K562 (cell line): ENCODE data around the gene APOL2. TPM values are rescaled to one million over a fixed set of nuclear protein-coding genes. Genes with fewer than 3 reads are reported as not detected.
A peak's percentile ranks its signal among the peaks of the same experiment; 100 is the strongest.

ENCODE experiments used
- ATAC-seq: fragments of 200-7000 bp; cut with Tn5 transposase; 3 replicates; pipeline ENCODE4 v1.9.1; 2020; ENCODE audit warnings: moderate library complexity
- BruUV-seq: library from RNA; stranded (reverse); fragments of 400-500 nt; replicated peaks from 2 replicates; lab custom pipeline; 2021; lab: Mats Ljungman, UMichigan
- CTCF ChIA-PET: fragments of 300-600 bp; formaldehyde crosslinking; extraction: SDS; loops from one replicate; lab custom pipeline; 2021; ENCODE audit warnings: low intra/inter-chr PET ratio; lab: Yijun Ruan, JAX
- POLR2A ChIA-PET: fragments of 300-600, 350-650 bp; sonication (Branson Sonifier 250); formaldehyde crosslinking; extraction: SDS; loops from one replicate; lab custom pipeline; 2021; ENCODE audit warnings: antibody characterized with exemption, inconsistent platforms; lab: Yijun Ruan, JAX
- DNase-seq, 4 experiments: peaks; one replicate each; pipeline versions ENCODE4 v3.0.0 to v3.0.0-alpha.2; 2011 to 2018; ENCODE audit warnings: low spot score in 3 of 4, mixed read lengths in 3 of 4; ENCODE audit errors: extremely low read depth in 1 of 4
- FAIRE-seq: peaks from 2 replicates; lab custom pipeline; 2011; peaks lifted over from hg19 to GRCh38; lab: Jason Lieb, UNC
- H2AFZ ChIP-seq: 2 replicates; pipeline ENCODE4 v1.6.0; 2011; ENCODE audit warnings: low read depth, low read length, control low read depth, inconsistent platforms
- H3K27ac ChIP-seq: fragments of 200-600 bp; 3 replicates; pipeline ENCODE4 v1.8.0; 2011; ENCODE audit warnings: low read depth, mild to moderate bottlenecking, control low read depth, inconsistent platforms, low read length, moderate library complexity, mixed read lengths; ENCODE audit errors: extremely low read depth
- H3K27me3 ChIP-seq, 2 experiments: fragments of 300-600 bp in 1 of 2; 2 replicates in 1 of 2; 3 replicates in 1 of 2; pipeline versions ENCODE4 v1.6.0 to v1.8.0; 2011; ENCODE audit warnings: inconsistent platforms in 2 of 2, low read length in 2 of 2, mild to moderate bottlenecking in 1 of 2, mixed read lengths in 1 of 2, moderate library complexity in 1 of 2; ENCODE audit not compliant: control insufficient read depth in 2 of 2, insufficient read depth in 2 of 2
- H3K36me3 ChIP-seq: fragments of 300-600 bp; 3 replicates; pipeline ENCODE4 v1.8.0; 2011; ENCODE audit warnings: mild to moderate bottlenecking, low read length, inconsistent platforms; ENCODE audit not compliant: control insufficient read depth, insufficient read depth
- H3K4me1 ChIP-seq, 2 experiments: fragments of 200-600 bp in 1 of 2; replicated peaks in 1 of 2; 2 replicates in 1 of 2; 3 replicates in 1 of 2; pipeline versions ENCODE4 v1.5.1 to v1.8.0; 2011; ENCODE audit warnings: inconsistent platforms in 2 of 2, low read length in 2 of 2, mild to moderate bottlenecking in 1 of 2, mixed read lengths in 1 of 2, moderate library complexity in 1 of 2; ENCODE audit not compliant: control insufficient read depth in 2 of 2, insufficient read depth in 2 of 2
- H3K4me2 ChIP-seq: 2 replicates; pipeline ENCODE4 v1.6.1; 2011; ENCODE audit warnings: low read length, control low read depth, inconsistent platforms, mixed read lengths; ENCODE audit not compliant: insufficient read depth
- H3K4me3 ChIP-seq: fragments of 200-600 bp; sonication (generic), shearing (Covaris generic); 2 replicates; pipeline ENCODE4 v1.5.1; 2016; ENCODE audit warnings: control low read depth, inconsistent platforms
- H3K79me2 ChIP-seq: fragments of 200-600 bp; 3 replicates; pipeline ENCODE4 v1.8.0; 2011; ENCODE audit warnings: low read length, inconsistent platforms; ENCODE audit not compliant: control insufficient read depth, insufficient read depth
- H3K9ac ChIP-seq, 2 experiments: 2 replicates each; pipeline versions ENCODE4 v1.6.0 to v1.6.1; 2011; ENCODE audit warnings: low read depth in 2 of 2, low read length in 2 of 2, control low read depth in 1 of 2, inconsistent platforms in 1 of 2, mild to moderate bottlenecking in 1 of 2, mixed read lengths in 1 of 2; ENCODE audit not compliant: insufficient read depth in 1 of 2
- H3K9me1 ChIP-seq: one replicate; pipeline ENCODE4 v1.6.0; 2011; ENCODE audit warnings: inconsistent platforms, mild to moderate bottlenecking, low read length, moderate library complexity; ENCODE audit not compliant: control insufficient read depth, insufficient read depth
- H3K9me3 ChIP-seq: replicated peaks from 2 replicates; pipeline ENCODE4 v1.5.1; 2011; ENCODE audit warnings: low read depth, low read length, inconsistent platforms; ENCODE audit not compliant: control insufficient read depth, insufficient read depth
- H4K20me1 ChIP-seq: replicated peaks from 2 replicates; pipeline ENCODE4 v1.6.1; 2011; ENCODE audit warnings: low read length, inconsistent platforms, mixed read lengths; ENCODE audit not compliant: control insufficient read depth, insufficient read depth
- GATAD2A ChIP-seq: fragments of 450-650 bp; IDR thresholded peaks from 2 replicates; pipeline ENCODE4 v1.6.1; 2017
- HLTF ChIP-seq: fragments of 450-650 bp; IDR thresholded peaks from 2 replicates; pipeline ENCODE4 v1.6.1; 2016
- KHSRP ChIP-seq: fragments of 450-650 bp; IDR thresholded peaks from 2 replicates; pipeline ENCODE4 v1.6.1; 2017
- POLR2G ChIP-seq: fragments of 200-400 bp; formaldehyde crosslinking; IDR thresholded peaks from 2 replicates; pipeline ENCODE4 v1.6.1; 2017; ENCODE audit warnings: low read depth, mild to moderate bottlenecking, antibody characterized with exemption, low read length, moderate library complexity
- SETDB1 ChIP-seq: IDR thresholded peaks from one replicate; pipeline ENCODE4 v1.6.1; 2012; ENCODE audit warnings: low read length, control low read depth, inconsistent platforms
- SMAD2 ChIP-seq: fragments of 150-350 bp; IDR thresholded peaks from 2 replicates; pipeline ENCODE4 v1.6.1; 2014; ENCODE audit warnings: low read depth, mild to moderate bottlenecking, low read length
- SMC3 ChIP-seq: conservative IDR thresholded peaks from 2 replicates; pipeline ENCODE4 v1.6.1; 2011; ENCODE audit warnings: low read depth, low read length, improper control_type of control experiment; ENCODE audit not compliant: insufficient read depth
- TCF15 ChIP-seq: fragments of 250-450 bp; sonication (Bioruptor Pico); IDR thresholded peaks from 2 replicates; pipeline ENCODE4 v1.8.0; 2022; ENCODE audit warnings: moderate library complexity, mild to moderate bottlenecking, inconsistent platforms
- ZNF124 ChIP-seq: sonication (generic); formaldehyde crosslinking; IDR thresholded peaks from 2 replicates; pipeline ENCODE4 v1.8.1; 2022; ENCODE audit warnings: missing genetic modification reagents
- WGBS: fragments of 100-300 bp; shearing (Covaris generic); methylation state at CpG from one replicate; pipeline ENCODE4 v1.1.6; 2016; ENCODE audit warnings: low coverage, mixed read lengths; ENCODE audit not compliant: insufficient coverage; ENCODE audit errors: missing lambda C conversion rate; 5-methylcytosine and 5-hydroxymethylcytosine counted together
- in situ Hi-C: fragments of 300-500 bp; cut with MboI; formaldehyde crosslinking; loops from 4 replicates; pipeline ENCODE4 v1.15.0; 2018; ENCODE audit warnings: inconsistent platforms, mixed read lengths
- intact Hi-C: fragments of 100-400 bp; cut with micrococcal nuclease; formaldehyde crosslinking; loops from 2 replicates; pipeline ENCODE4 v1.14.2; 2022
- polyA plus RNA-seq, 8 experiments: library from polyadenylated mRNA; depleted of rRNA in 4 of 8; stranded (reverse) in 5 of 8; unstranded in 3 of 8; fragments of >200 nt; fragmentation: Nextera tagmentation in 2 of 8; fragmentation: Illumina TruSeq in 1 of 8; extraction: Ambion mirVana in 2 of 8; extraction: Trizol in 1 of 8; gene quantifications; 2 replicates each; pipeline versions ENCODE4 v1.2.1 to v1.2.3, GENCODE V29; 2011 to 2014; ENCODE audit warnings: inconsistent platforms in 1 of 8, missing spikeins in 1 of 8
- total RNA-seq, 7 experiments: library from RNA; depleted of rRNA in 6 of 7; stranded (reverse); fragments of >200 nt in 6 of 7; fragmentation: Illumina TruSeq in 2 of 7; extraction: Trizol in 2 of 7; gene quantifications; 2 replicates each; pipeline versions ENCODE4 v1.2.1 to v1.2.3, GENCODE V29; 2011 to 2021; ENCODE audit warnings: low replicate concordance in 1 of 7

The APOL2 gene
- total and polyA plus RNA-seq, 9 of the 15 experiments (the other 6 are each of a cell fraction or from before 2014, with no cell fraction given), result 2.7 to 10.6 (median 8.9) TPM

DNA sequence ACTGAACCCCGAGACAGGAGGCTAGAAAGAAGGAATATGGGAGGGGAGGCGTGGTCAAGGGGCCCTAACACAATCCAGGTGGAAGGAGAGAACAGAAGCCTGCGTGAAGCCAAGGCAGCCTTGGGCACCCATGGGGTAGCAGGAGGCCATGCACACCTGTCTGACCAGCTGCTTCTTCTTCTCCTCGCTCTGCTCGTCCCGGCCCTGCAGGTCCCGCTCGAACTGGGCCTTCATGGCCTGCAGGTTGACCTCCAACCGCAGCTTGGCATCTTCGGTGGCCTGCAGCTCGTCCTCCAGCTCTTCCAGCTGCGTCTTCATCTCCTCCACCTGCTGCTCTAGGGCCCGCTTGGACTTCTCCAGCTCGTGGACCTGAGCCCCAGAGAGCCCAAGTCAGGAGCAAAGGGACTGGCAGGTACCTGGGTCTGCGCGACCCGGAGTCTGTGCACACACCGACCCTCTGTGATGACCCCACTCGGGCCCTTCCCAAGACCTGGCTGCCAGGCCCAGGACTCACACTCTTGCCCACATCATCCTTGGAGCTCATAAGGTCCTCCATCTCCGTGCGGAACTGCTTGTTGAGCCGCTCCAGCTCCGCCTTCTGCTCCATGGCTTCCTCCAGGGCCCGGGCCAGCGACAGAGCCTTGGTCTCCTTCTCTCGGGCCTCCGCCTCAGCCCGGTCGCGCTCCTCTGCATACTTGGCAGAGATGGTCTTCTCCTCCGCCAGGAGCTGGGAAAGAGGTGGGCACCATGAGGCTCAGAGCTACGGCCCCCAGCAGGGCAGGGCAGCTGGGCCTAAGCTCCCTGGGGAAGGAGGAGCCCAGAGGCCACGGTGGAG, 49.5 kb upstream of the APOL2 start:
- WGBS, result 92% methylated on average over 19 of the region's 33 CpGs
- in situ Hi-C loops, result no loop called here
- TSS peak; percentile 83 for BruUV-seq

GRCh38 chr22:36287881-36288515, 48.7 kb upstream of the APOL2 start:
- no peaks in the 10 kb centered on the region for H3K79me2 ChIP-seq
- no TSS peak for BruUV-seq
- TF ChIP-seq SMAD2, result no peak
- no peak for TF ChIP-seq GATAD2A
- no peak for TF ChIP-seq ZNF124 (CRISPR knock-in tag)
- no peak for TF ChIP-seq KHSRP
- TF ChIP-seq SETDB1, result no peak
- no peak for TF ChIP-seq TCF15 (CRISPR knock-in tag)
- TF ChIP-seq SMC3, result no peak
- TF ChIP-seq, all 486 proteins: peak for 0
- intact Hi-C loops (loop anchor here (2.0 to 5.0 kb wide), 2 partner anchors 93 to 146 kb away; no protein-coding TSS in a partner anchor), in situ Hi-C loops (no loop called here)
- Histone ChIP-seq H3K36me3 (peaks cover 72% of the 10 kb centered on the region), H3K9ac (no peak overlapping the region; a peak in 1 of 4 replicates), H3K9me1 (no peaks in the 10 kb centered on the region), H3K9me3 (no peaks in the 10 kb centered on the region), H3K4me3 (no peak overlapping the region), H3K4me1 (peaks cover 0 to 19% of the 10 kb centered on the region in 2 experiments; a peak in 2 of 5 replicates), H3K4me2 (no peak overlapping the region), H3K27me3 (no peaks in the 10 kb centered on the region), H2AFZ (no peak overlapping the region), H4K20me1 (peaks cover 6% of the 10 kb centered on the region; the same call in 1 of the 2 replicates), H3K27ac (no peak overlapping the region)
- 80% methylated on average over 10 of the region's 20 CpGs for WGBS
- DNase-seq, result no peak
- POLR2A ChIA-PET, result no interaction called here
- ATAC-seq, result no peak
- CTCF ChIA-PET, result no interaction called here
- no peak for FAIRE-seq

More for the DNA sequence above, 49.5 kb upstream of the APOL2 start:
- Histone ChIP-seq H2AFZ (no peak overlapping the region), H3K36me3 (peaks cover 76% of the 10 kb centered on the region), H3K9me1 (no peaks in the 10 kb centered on the region), H4K20me1 (peaks cover 6% of the 10 kb centered on the region; the same call in 1 of the 2 replicates), H3K79me2 (no peaks in the 10 kb centered on the region), H3K4me2 (no peak overlapping the region), H3K27me3 (no peaks in the 10 kb centered on the region), H3K27ac (no peak overlapping the region), H3K4me1 (peaks cover 0 to 19% of the 10 kb centered on the region in 2 experiments; a peak in 2 of 5 replicates), H3K4me3 (no peak overlapping the region), H3K9ac (no peak overlapping the region; a peak in 1 of 4 replicates), H3K9me3 (no peaks in the 10 kb centered on the region)
- ATAC-seq, result no peak
- CTCF ChIA-PET, result no interaction called here
- TF ChIP-seq POLR2G, result peak; percentile 61
- TF ChIP-seq HLTF, result no peak
- intact Hi-C loops, result loop anchor here (5.0 kb wide), 1 partner anchor 146 kb away; no protein-coding TSS in a partner anchor
- no peak for DNase-seq
- FAIRE-seq, result no peak
- POLR2A ChIA-PET, result no interaction called here
